ENCODE measurements around the gene STK32B. TPM values are rescaled to one million over a fixed set of nuclear protein-coding genes. Genes with fewer than 3 reads are reported as not detected.

STK32B gene
- total RNA-seq, 1 experiment from 2014 or later = 1.1 TPM

DNA sequence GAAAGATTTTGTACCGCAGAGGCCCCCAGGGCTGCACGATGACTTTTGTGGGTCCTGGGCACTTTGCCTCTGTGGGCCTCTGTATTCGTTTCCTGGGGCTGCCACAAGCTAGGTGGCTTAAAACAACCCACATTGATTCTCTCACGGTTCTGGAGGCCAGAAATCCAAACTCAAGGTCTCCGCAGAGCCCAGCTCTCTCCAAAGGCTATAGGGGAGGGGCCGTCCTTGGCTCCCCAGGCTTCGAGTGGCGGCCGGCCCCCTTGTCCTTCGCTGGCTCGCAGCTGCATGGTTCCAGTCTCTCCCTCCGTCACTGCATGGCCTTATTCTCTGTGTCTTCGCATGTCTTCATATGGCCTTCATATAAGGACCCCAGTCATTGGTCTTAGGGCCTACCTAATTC, 415.8 kb downstream of the STK32B start:
- H4K20me1 ChIP-seq (ENCODE audit: low read length) = no peaks in the 10 kb centered on the region
- ATAC-seq = no peak
- H3K36me3 ChIP-seq (ENCODE audit: low read depth, low read length) = no peaks in the 10 kb centered on the region
- no peak overlapping the region for H3K9ac ChIP-seq (ENCODE audit: low read length)
- ChIA-PET POLR2A (ENCODE audit: unreplicated experiment) (no interaction called here), CTCF (no interaction called here)
- no peaks in the 10 kb centered on the region for H3K4me1 ChIP-seq (ENCODE audit: insufficient read depth, low read length)
- no peaks in the 10 kb centered on the region for H3K79me2 ChIP-seq (ENCODE audit: low read length)
- H2AFZ ChIP-seq (ENCODE audit: low read length) = no peak overlapping the region
- no peaks in the 10 kb centered on the region for H3F3A ChIP-seq (ENCODE audit: low read length, unreplicated experiment)
- intact Hi-C loops (cut with micrococcal nuclease) = no loop called here
- H3K9me3 ChIP-seq (ENCODE audit: low read length) = no peaks in the 10 kb centered on the region
- H3K27ac ChIP-seq (ENCODE audit: low read length) = no peak overlapping the region
- H3K4me2 ChIP-seq (ENCODE audit: low read length) = no peak overlapping the region
- no peaks in the 10 kb centered on the region for H3K27me3 ChIP-seq (ENCODE audit: low read length)
- no TSS peak for BruUV-seq (replicated peaks)
- no peak overlapping the region for H3K4me3 ChIP-seq (ENCODE audit: low read length)
- TF ChIP-seq, protein P1, sequence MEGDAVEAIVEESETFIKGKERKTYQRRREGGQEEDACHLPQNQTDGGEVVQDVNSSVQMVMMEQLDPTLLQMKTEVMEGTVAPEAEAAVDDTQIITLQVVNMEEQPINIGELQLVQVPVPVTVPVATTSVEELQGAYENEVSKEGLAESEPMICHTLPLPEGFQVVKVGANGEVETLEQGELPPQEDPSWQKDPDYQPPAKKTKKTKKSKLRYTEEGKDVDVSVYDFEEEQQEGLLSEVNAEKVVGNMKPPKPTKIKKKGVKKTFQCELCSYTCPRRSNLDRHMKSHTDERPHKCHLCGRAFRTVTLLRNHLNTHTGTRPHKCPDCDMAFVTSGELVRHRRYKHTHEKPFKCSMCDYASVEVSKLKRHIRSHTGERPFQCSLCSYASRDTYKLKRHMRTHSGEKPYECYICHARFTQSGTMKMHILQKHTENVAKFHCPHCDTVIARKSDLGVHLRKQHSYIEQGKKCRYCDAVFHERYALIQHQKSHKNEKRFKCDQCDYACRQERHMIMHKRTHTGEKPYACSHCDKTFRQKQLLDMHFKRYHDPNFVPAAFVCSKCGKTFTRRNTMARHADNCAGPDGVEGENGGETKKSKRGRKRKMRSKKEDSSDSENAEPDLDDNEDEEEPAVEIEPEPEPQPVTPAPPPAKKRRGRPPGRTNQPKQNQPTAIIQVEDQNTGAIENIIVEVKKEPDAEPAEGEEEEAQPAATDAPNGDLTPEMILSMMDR (conservative IDR thresholded peaks at IDR 0.05; ENCODE audit: low read depth, low read length) = no peak
- TF ChIP-seq EZH2phosphoT487 (IDR thresholded peaks at IDR 0.05; ENCODE audit: borderline replicate concordance, low read length) (no peak), EZH2 (IDR thresholded peaks at IDR 0.05; ENCODE audit: low read length, unreplicated experiment) (no peak)
- H3K9me2 ChIP-seq (replicated peaks; ENCODE audit: low read length) = no peaks in the 10 kb centered on the region
- no peak for DNase-seq

GRCh38 chr4:5469151-5469775, 418.0 kb downstream of the STK32B start:
- no peaks in the 10 kb centered on the region for H3F3A ChIP-seq (ENCODE audit: low read length, unreplicated experiment)
- H3K79me2 ChIP-seq (ENCODE audit: low read length) = no peaks in the 10 kb centered on the region
- ChIA-PET POLR2A (ENCODE audit: unreplicated experiment) (no interaction called here), CTCF (no interaction called here)
- no peaks in the 10 kb centered on the region for H3K9me2 ChIP-seq (replicated peaks; ENCODE audit: low read length)
- no TSS peak for BruUV-seq (replicated peaks)
- intact Hi-C loops (cut with micrococcal nuclease) = no loop called here
- DNase-seq = no peak
- no peak overlapping the region for H3K9ac ChIP-seq (ENCODE audit: low read length)
- H3K4me1 ChIP-seq (ENCODE audit: insufficient read depth, low read length) = no peaks in the 10 kb centered on the region
- H3K4me3 ChIP-seq (ENCODE audit: low read length) = no peak overlapping the region
- H3K36me3 ChIP-seq (ENCODE audit: low read depth, low read length) = no peaks in the 10 kb centered on the region
- TF ChIP-seq EZH2 (IDR thresholded peaks at IDR 0.05; ENCODE audit: low read length, unreplicated experiment) (no peak), EZH2phosphoT487 (IDR thresholded peaks at IDR 0.05; ENCODE audit: borderline replicate concordance, low read length) (no peak)
- TF ChIP-seq, protein P1 (conservative IDR thresholded peaks at IDR 0.05; ENCODE audit: low read depth, low read length) = no peak
- no peaks in the 10 kb centered on the region for H4K20me1 ChIP-seq (ENCODE audit: low read length)
- H2AFZ ChIP-seq (ENCODE audit: low read length) = no peak overlapping the region
- H3K27me3 ChIP-seq (ENCODE audit: low read length) = no peaks in the 10 kb centered on the region
- H3K4me2 ChIP-seq (ENCODE audit: low read length) = no peak overlapping the region
- ATAC-seq = no peak
- H3K27ac ChIP-seq (ENCODE audit: low read length) = no peak overlapping the region
- H3K9me3 ChIP-seq (ENCODE audit: low read length) = no peaks in the 10 kb centered on the region

DNA sequence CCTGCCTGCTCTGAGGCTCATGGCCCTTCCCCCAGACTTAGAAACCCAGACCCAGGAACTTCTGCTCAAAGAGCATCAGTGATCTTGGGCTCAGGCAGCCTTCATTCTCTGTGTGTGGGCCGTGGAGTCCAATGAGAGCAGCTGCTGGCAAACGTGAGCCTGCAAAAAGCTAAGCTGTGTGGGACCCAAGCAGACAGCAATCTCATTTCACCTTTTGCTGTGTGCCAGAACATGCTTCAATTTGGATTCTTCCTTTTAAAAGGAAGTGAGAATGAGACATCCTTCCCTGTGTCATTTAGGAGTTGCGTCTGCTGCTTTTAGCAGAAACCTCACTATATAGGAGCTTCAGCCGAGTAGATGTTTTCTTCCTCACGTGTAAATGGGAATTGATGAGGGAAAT, 418.6 kb downstream of the STK32B start:
- Histone ChIP-seq H3K79me2 (ENCODE audit: low read length) (no peaks in the 10 kb centered on the region), H3K4me2 (ENCODE audit: low read length) (no peak overlapping the region), H2AFZ (ENCODE audit: low read length) (no peak overlapping the region), H3K27me3 (ENCODE audit: low read length) (no peaks in the 10 kb centered on the region), H3K4me1 (ENCODE audit: insufficient read depth, low read length) (no peaks in the 10 kb centered on the region), H3K9me3 (ENCODE audit: low read length) (no peaks in the 10 kb centered on the region), H3K9me2 (replicated peaks; ENCODE audit: low read length) (no peaks in the 10 kb centered on the region), H3K27ac (ENCODE audit: low read length) (no peak overlapping the region), H3K9ac (ENCODE audit: low read length) (no peak overlapping the region), H3F3A (ENCODE audit: low read length, unreplicated experiment) (no peaks in the 10 kb centered on the region), H4K20me1 (ENCODE audit: low read length) (no peaks in the 10 kb centered on the region), H3K36me3 (ENCODE audit: low read depth, low read length) (no peaks in the 10 kb centered on the region), H3K4me3 (ENCODE audit: low read length) (no peak overlapping the region)
- intact Hi-C loops (cut with micrococcal nuclease) = no loop called here
- ChIA-PET POLR2A (ENCODE audit: unreplicated experiment) (no interaction called here), CTCF (interaction anchor here (0.6 kb wide), 1 partner anchor 268 kb away, joined by 3 read pairs; no protein-coding TSS in a partner anchor)
- ATAC-seq = no peak
- TF ChIP-seq, protein P1 (conservative IDR thresholded peaks at IDR 0.05; ENCODE audit: low read depth, low read length) = no peak
- TF ChIP-seq EZH2phosphoT487 (IDR thresholded peaks at IDR 0.05; ENCODE audit: borderline replicate concordance, low read length) = no peak
- BruUV-seq (replicated peaks) = no TSS peak
- DNase-seq = no peak
